HCT116 (cell line): Measurements from ENCODE around the gene EIF6.
"Not testable (repeated sequence)": the region's sequence is repeated elsewhere in the genome, so short reads cannot be mapped to it uniquely, and the experiment has no call there.

ENCODE experiments used
- CEBPB ChIP-seq: IDR thresholded peaks from 2 replicates; pipeline ENCODE4 v1.6.1; 2012; ENCODE audit warnings: low read depth
- EGR1 ChIP-seq: IDR thresholded peaks from 2 replicates; pipeline ENCODE4 v1.6.1; 2012; ENCODE audit warnings: low read depth
- EZH2 ChIP-seq: fragments of 200-600 bp; sonication (generic); IDR thresholded peaks from 2 replicates; pipeline ENCODE4 v1.6.1; 2017; ENCODE audit warnings: antibody characterized with exemption, mixed run types
- EZH2phosphoT487 ChIP-seq: fragments of 200-600 bp; IDR thresholded peaks from 2 replicates; pipeline ENCODE4 v1.6.1; 2018; ENCODE audit warnings: antibody characterized with exemption, borderline replicate concordance
- FOSL1 ChIP-seq: IDR thresholded peaks from 2 replicates; pipeline ENCODE4 v1.6.1; 2012; ENCODE audit warnings: low read depth
- POLR2A ChIP-seq: IDR thresholded peaks from 2 replicates; pipeline ENCODE4 v1.7.0; 2011; ENCODE audit warnings: borderline replicate concordance; ENCODE audit not compliant: insufficient read depth, insufficient read length; ENCODE audit errors: extremely low read depth
- POLR2AphosphoS5 ChIP-seq: IDR thresholded peaks from 2 replicates; pipeline ENCODE4 v1.6.1; 2011; ENCODE audit warnings: mild to moderate bottlenecking, low read depth, low read length, moderate library complexity
- ZFX ChIP-seq: fragments of 450-650 bp; IDR thresholded peaks from 2 replicates; pipeline ENCODE4 v1.6.1; 2017
- TF ChIP-seq, protein P1 (sequence below), 3 experiments: fragments of 200-600 bp in 1 of 3; sonication (generic) in 1 of 3; IDR thresholded peaks in 2 of 3; conservative IDR thresholded peaks in 1 of 3; 2 replicates each; pipeline ENCODE4 v1.5.1; 2012 to 2017; ENCODE audit warnings: low read depth in 2 of 3, low read length in 2 of 3, antibody characterized with exemption in 1 of 3, borderline replicate concordance in 1 of 3, control low read depth in 1 of 3, mild to moderate bottlenecking in 1 of 3, mixed read lengths in 1 of 3, mixed run types in 1 of 3, moderate library complexity in 1 of 3; ENCODE audit not compliant: insufficient read depth in 1 of 3
- TF ChIP-seq, protein P2 (sequence below): IDR thresholded peaks from 2 replicates; pipeline ENCODE4 v1.6.1; 2012; ENCODE audit warnings: low read depth
- TF ChIP-seq, protein P3 (sequence below): IDR thresholded peaks from 2 replicates; pipeline ENCODE4 v1.6.1; 2012

DNA sequence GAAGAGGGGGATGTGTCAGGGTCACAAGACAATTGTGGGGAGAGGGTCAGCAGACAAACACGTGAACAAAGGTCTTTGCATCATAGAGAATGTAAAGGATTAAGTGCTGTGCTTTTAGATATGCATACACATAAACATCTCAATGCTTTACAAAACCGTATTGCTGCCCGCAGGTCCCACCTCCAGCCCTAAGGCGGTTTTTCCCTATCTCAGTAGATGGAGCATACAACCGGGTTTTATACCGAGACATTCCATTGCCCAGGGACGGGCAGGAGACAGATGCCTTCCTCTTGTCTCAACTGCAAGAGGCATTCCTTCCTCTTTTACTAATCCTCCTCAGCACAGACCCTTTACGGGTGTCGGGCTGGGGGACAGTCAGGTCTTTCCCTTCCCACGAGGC, 22.3 kb downstream of the EIF6 start:
- TF ChIP-seq POLR2A, EZH2phosphoT487, FOSL1, EZH2, POLR2AphosphoS5, ZFX, CEBPB, EGR1: not testable (repeated sequence)
- TF ChIP-seq, protein P1, sequence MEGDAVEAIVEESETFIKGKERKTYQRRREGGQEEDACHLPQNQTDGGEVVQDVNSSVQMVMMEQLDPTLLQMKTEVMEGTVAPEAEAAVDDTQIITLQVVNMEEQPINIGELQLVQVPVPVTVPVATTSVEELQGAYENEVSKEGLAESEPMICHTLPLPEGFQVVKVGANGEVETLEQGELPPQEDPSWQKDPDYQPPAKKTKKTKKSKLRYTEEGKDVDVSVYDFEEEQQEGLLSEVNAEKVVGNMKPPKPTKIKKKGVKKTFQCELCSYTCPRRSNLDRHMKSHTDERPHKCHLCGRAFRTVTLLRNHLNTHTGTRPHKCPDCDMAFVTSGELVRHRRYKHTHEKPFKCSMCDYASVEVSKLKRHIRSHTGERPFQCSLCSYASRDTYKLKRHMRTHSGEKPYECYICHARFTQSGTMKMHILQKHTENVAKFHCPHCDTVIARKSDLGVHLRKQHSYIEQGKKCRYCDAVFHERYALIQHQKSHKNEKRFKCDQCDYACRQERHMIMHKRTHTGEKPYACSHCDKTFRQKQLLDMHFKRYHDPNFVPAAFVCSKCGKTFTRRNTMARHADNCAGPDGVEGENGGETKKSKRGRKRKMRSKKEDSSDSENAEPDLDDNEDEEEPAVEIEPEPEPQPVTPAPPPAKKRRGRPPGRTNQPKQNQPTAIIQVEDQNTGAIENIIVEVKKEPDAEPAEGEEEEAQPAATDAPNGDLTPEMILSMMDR (IDR thresholded peaks at IDR 0.05 in 2 of 3, conservative IDR thresholded peaks at IDR 0.05 in 1 of 3; ENCODE audit: borderline replicate concordance in 1 of 3, insufficient read depth in 1 of 3, low read depth in 2 of 3, low read length in 2 of 3), result not testable (repeated sequence)
- TF ChIP-seq, protein P2, sequence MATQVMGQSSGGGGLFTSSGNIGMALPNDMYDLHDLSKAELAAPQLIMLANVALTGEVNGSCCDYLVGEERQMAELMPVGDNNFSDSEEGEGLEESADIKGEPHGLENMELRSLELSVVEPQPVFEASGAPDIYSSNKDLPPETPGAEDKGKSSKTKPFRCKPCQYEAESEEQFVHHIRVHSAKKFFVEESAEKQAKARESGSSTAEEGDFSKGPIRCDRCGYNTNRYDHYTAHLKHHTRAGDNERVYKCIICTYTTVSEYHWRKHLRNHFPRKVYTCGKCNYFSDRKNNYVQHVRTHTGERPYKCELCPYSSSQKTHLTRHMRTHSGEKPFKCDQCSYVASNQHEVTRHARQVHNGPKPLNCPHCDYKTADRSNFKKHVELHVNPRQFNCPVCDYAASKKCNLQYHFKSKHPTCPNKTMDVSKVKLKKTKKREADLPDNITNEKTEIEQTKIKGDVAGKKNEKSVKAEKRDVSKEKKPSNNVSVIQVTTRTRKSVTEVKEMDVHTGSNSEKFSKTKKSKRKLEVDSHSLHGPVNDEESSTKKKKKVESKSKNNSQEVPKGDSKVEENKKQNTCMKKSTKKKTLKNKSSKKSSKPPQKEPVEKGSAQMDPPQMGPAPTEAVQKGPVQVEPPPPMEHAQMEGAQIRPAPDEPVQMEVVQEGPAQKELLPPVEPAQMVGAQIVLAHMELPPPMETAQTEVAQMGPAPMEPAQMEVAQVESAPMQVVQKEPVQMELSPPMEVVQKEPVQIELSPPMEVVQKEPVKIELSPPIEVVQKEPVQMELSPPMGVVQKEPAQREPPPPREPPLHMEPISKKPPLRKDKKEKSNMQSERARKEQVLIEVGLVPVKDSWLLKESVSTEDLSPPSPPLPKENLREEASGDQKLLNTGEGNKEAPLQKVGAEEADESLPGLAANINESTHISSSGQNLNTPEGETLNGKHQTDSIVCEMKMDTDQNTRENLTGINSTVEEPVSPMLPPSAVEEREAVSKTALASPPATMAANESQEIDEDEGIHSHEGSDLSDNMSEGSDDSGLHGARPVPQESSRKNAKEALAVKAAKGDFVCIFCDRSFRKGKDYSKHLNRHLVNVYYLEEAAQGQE, result not testable (repeated sequence)
- TF ChIP-seq, protein P3, sequence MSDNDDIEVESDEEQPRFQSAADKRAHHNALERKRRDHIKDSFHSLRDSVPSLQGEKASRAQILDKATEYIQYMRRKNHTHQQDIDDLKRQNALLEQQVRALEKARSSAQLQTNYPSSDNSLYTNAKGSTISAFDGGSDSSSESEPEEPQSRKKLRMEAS, result not testable (repeated sequence)
